ENCODE measurements around the gene SLC25A4. TPM values are rescaled to one million over a fixed set of nuclear protein-coding genes. Genes with fewer than 3 reads are reported as not detected.

The SLC25A4 gene
- polyA plus RNA-seq, 1 donor (not counting 4 experiments of a cell fraction or from before 2014, with no cell fraction given) = 13.2 TPM

GRCh38 chr4:185100423-185100822 is 42.6 kb upstream of the SLC25A4 start:
- no peak overlapping the region for H3K9ac ChIP-seq (ENCODE audit: control insufficient read depth, extremely low read depth, insufficient read depth, low read length)
- no peaks in the 10 kb centered on the region for H3K4me1 ChIP-seq (ENCODE audit: control insufficient read depth, extremely low read depth, insufficient read depth, low read length)
- no peaks in the 10 kb centered on the region for H3K9me1 ChIP-seq (ENCODE audit: control insufficient read depth, extremely low read depth, insufficient read depth, low read length)
- H3K4me2 ChIP-seq (ENCODE audit: control insufficient read depth, extremely low read depth, insufficient read depth, low read depth, low read length) = no peak overlapping the region
- no peak overlapping the region for H2AFZ ChIP-seq (ENCODE audit: control insufficient read depth, low read length)
- H3K36me3 ChIP-seq (ENCODE audit: control insufficient read depth in 2 of 2, extremely low read depth in 1 of 2, insufficient read depth in 2 of 2, low read length in 2 of 2) = no peaks in the 10 kb centered on the region
- no peaks in the 10 kb centered on the region for H4K20me1 ChIP-seq (ENCODE audit: control insufficient read depth, extremely low read depth, insufficient read depth, low read length)
- no peak overlapping the region for H3K4me3 ChIP-seq (ENCODE audit: control insufficient read depth in 2 of 3, extremely low read depth in 1 of 3, insufficient read depth in 2 of 3, low read depth in 1 of 3, low read length in 3 of 3)
- no peak for TF ChIP-seq EZH2 (IDR thresholded peaks at IDR 0.05; ENCODE audit: low read length)
- no peak for TF ChIP-seq CTCF (optimal IDR thresholded peaks at IDR 0.05 in 1 of 3, IDR thresholded peaks at IDR 0.05 in 1 of 3, conservative IDR thresholded peaks at IDR 0.05 in 1 of 3; ENCODE audit: extremely low read depth in 1 of 3, insufficient read depth in 2 of 3, low read length in 3 of 3)
- no peaks in the 10 kb centered on the region for H3K79me2 ChIP-seq (ENCODE audit: control insufficient read depth, insufficient read depth, low read length)
- no peak overlapping the region for H3K27ac ChIP-seq (ENCODE audit: control insufficient read depth, insufficient read depth, low read length)
- FAIRE-seq (no peak), DNase-seq (ENCODE audit: low read depth, low spot score) (no peak)
- H3K9me3 ChIP-seq (ENCODE audit: control insufficient read depth, low read depth, low read length) = no peaks in the 10 kb centered on the region
- H3K27me3 ChIP-seq (ENCODE audit: control insufficient read depth, extremely low read depth, insufficient read depth, low read length) = no peaks in the 10 kb centered on the region
- dilution Hi-C loops (cut with MboI; ENCODE audit: extremely low pct_ligation_motif_present, low sequenced_read_pairs) = no loop called here

GRCh38 chr4:185101354-185101890 is 41.6 kb upstream of the SLC25A4 start:
- Histone ChIP-seq H3K4me1 (ENCODE audit: control insufficient read depth, extremely low read depth, insufficient read depth, low read length) (no peaks in the 10 kb centered on the region), H2AFZ (ENCODE audit: control insufficient read depth, low read length) (no peak overlapping the region), H3K36me3 (ENCODE audit: control insufficient read depth in 2 of 2, extremely low read depth in 1 of 2, insufficient read depth in 2 of 2, low read length in 2 of 2) (no peaks in the 10 kb centered on the region), H3K27me3 (ENCODE audit: control insufficient read depth, extremely low read depth, insufficient read depth, low read length) (no peaks in the 10 kb centered on the region), H4K20me1 (ENCODE audit: control insufficient read depth, extremely low read depth, insufficient read depth, low read length) (no peaks in the 10 kb centered on the region), H3K9me3 (ENCODE audit: control insufficient read depth, low read depth, low read length) (no peaks in the 10 kb centered on the region), H3K9me1 (ENCODE audit: control insufficient read depth, extremely low read depth, insufficient read depth, low read length) (no peaks in the 10 kb centered on the region), H3K79me2 (ENCODE audit: control insufficient read depth, insufficient read depth, low read length) (no peaks in the 10 kb centered on the region), H3K4me3 (ENCODE audit: control insufficient read depth in 2 of 3, extremely low read depth in 1 of 3, insufficient read depth in 2 of 3, low read depth in 1 of 3, low read length in 3 of 3) (no peak overlapping the region), H3K27ac (ENCODE audit: control insufficient read depth, insufficient read depth, low read length) (no peak overlapping the region), H3K9ac (ENCODE audit: control insufficient read depth, extremely low read depth, insufficient read depth, low read length) (no peak overlapping the region), H3K4me2 (ENCODE audit: control insufficient read depth, extremely low read depth, insufficient read depth, low read depth, low read length) (no peak overlapping the region)
- no peak for TF ChIP-seq CTCF (optimal IDR thresholded peaks at IDR 0.05 in 1 of 3, IDR thresholded peaks at IDR 0.05 in 1 of 3, conservative IDR thresholded peaks at IDR 0.05 in 1 of 3; ENCODE audit: extremely low read depth in 1 of 3, insufficient read depth in 2 of 3, low read length in 3 of 3)
- TF ChIP-seq EZH2 (IDR thresholded peaks at IDR 0.05; ENCODE audit: low read length) = no peak
- dilution Hi-C loops (cut with MboI; ENCODE audit: extremely low pct_ligation_motif_present, low sequenced_read_pairs) = no loop called here
- no peak for DNase-seq (ENCODE audit: low read depth, low spot score)
- FAIRE-seq = no peak

Measured in keratinocyte (primary cell).